Measurements from ENCODE around the gene COL12A1. TPM values are rescaled to one million over a fixed set of nuclear protein-coding genes. Genes with fewer than 3 reads are reported as not detected.

COL12A1 gene
- total and polyA plus RNA-seq, 10 of the 15 experiments (the other 5 are each of a cell fraction or from before 2014, with no cell fraction given): under 0.01 to 0.69 (median 0.11) TPM; not detected in 6

GRCh38 chr6:75135876-75136275 lies 70.0 kb downstream of the COL12A1 start:
- ATAC-seq (no peak), DNase-seq (ENCODE audit: low read depth, low spot score) (no peak), FAIRE-seq (no peak)
- Histone ChIP-seq H3K27ac (ENCODE audit: control insufficient read depth, insufficient read depth) (no peak overlapping the region), H3K9me3 (replicated peaks; ENCODE audit: control insufficient read depth, insufficient read depth, low read length) (no peaks in the 10 kb centered on the region), H3K9ac (ENCODE audit: control insufficient read depth, insufficient read depth, low read length) (no peak overlapping the region), H3K79me2 (ENCODE audit: control insufficient read depth, insufficient read depth, low read length) (no peaks in the 10 kb centered on the region), H3K36me3 (ENCODE audit: control insufficient read depth in 2 of 2, insufficient read depth in 2 of 2, low read length in 1 of 2) (no peaks in the 10 kb centered on the region), H3K4me1 (ENCODE audit: control insufficient read depth, insufficient read depth, low read length) (no peaks in the 10 kb centered on the region), H3K4me2 (ENCODE audit: control insufficient read depth, insufficient read depth) (no peak overlapping the region), H2AFZ (ENCODE audit: control insufficient read depth, low read depth, low read length) (no peak overlapping the region), H3K4me3 (no peak overlapping the region), H4K20me1 (ENCODE audit: control insufficient read depth, insufficient read depth) (no peaks in the 10 kb centered on the region), H3K27me3 (replicated peaks in 1 of 2; ENCODE audit: control insufficient read depth in 2 of 2, insufficient read depth in 2 of 2, low read length in 1 of 2) (no peaks in the 10 kb centered on the region)
- CTCF ChIA-PET: interaction anchor here (1.0 kb wide), 1 partner anchor 18 kb away, joined by 4 read pairs; no protein-coding TSS in a partner anchor
- RAD21 ChIA-PET (ENCODE audit: unreplicated experiment): no interaction called here
- in situ Hi-C loops (cut with MboI) (no loop called here), intact Hi-C loops (cut with micrococcal nuclease; ENCODE audit: unreplicated experiment) (no loop called here)
- SMC1A ChIA-PET (ENCODE audit: uncharacterized antibody, unreplicated experiment): interaction anchor here (0.7 to 2.9 kb wide), 5 partner anchors 16 to 264 kb away, joined by 3 to 7 read pairs (median 3); no protein-coding TSS in a partner anchor
- WGBS (ENCODE audit: insufficient coverage, insufficient replicate concordance, low lambda C conversion rate, missing lambda C conversion rate): 2% methylated on average over 3 of the region's 3 CpGs
- POLR2A ChIA-PET: no interaction called here
- TF ChIP-seq, protein P1, sequence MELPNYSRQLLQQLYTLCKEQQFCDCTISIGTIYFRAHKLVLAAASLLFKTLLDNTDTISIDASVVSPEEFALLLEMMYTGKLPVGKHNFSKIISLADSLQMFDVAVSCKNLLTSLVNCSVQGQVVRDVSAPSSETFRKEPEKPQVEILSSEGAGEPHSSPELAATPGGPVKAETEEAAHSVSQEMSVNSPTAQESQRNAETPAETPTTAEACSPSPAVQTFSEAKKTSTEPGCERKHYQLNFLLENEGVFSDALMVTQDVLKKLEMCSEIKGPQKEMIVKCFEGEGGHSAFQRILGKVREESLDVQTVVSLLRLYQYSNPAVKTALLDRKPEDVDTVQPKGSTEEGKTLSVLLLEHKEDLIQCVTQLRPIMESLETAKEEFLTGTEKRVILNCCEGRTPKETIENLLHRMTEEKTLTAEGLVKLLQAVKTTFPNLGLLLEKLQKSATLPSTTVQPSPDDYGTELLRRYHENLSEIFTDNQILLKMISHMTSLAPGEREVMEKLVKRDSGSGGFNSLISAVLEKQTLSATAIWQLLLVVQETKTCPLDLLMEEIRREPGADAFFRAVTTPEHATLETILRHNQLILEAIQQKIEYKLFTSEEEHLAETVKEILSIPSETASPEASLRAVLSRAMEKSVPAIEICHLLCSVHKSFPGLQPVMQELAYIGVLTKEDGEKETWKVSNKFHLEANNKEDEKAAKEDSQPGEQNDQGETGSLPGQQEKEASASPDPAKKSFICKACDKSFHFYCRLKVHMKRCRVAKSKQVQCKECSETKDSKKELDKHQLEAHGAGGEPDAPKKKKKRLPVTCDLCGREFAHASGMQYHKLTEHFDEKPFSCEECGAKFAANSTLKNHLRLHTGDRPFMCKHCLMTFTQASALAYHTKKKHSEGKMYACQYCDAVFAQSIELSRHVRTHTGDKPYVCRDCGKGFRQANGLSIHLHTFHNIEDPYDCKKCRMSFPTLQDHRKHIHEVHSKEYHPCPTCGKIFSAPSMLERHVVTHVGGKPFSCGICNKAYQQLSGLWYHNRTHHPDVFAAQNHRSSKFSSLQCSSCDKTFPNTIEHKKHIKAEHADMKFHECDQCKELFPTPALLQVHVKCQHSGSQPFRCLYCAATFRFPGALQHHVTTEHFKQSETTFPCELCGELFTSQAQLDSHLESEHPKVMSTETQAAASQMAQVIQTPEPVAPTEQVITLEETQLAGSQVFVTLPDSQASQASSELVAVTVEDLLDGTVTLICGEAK (IDR thresholded peaks at IDR 0.05; ENCODE audit: borderline replicate concordance): no peak
- no peak for TF ChIP-seq MAX (IDR thresholded peaks at IDR 0.05; ENCODE audit: low read depth, low read length)
- TF ChIP-seq GABPA (IDR thresholded peaks at IDR 0.05; ENCODE audit: low read depth): no peak
- TF ChIP-seq YY1 (IDR thresholded peaks at IDR 0.05; ENCODE audit: low read depth, low read length): no peak
- TF ChIP-seq CBFB (IDR thresholded peaks at IDR 0.05; ENCODE audit: low read depth): no peak
- TF ChIP-seq BCL3 (IDR thresholded peaks at IDR 0.05; ENCODE audit: borderline replicate concordance, insufficient read depth, low read depth, low read length, poor library complexity, severe bottlenecking): no peak
- no peak for TF ChIP-seq ZNF622 (IDR thresholded peaks at IDR 0.05)
- TF ChIP-seq HDAC2 (IDR thresholded peaks at IDR 0.05): no peak
- TF ChIP-seq KLF5 (IDR thresholded peaks at IDR 0.05; ENCODE audit: partially characterized antibody): no peak
- TF ChIP-seq SMC3 (IDR thresholded peaks at IDR 0.05; ENCODE audit: borderline replicate concordance, low read length): no peak
- no peak for TF ChIP-seq SIX5 (IDR thresholded peaks at IDR 0.05; ENCODE audit: low read depth, low read length, severe bottlenecking)
- BruUV-seq (replicated peaks): no TSS peak
